ENCODE measurements around the gene NLK.
"Not testable (repeated sequence)": the region's sequence is repeated elsewhere in the genome, so short reads cannot be mapped to it uniquely, and the experiment has no call there.

The NLK gene

GRCh38 chr17:28042657-28042720 lies at the start of gene NLK:
TSS of gene NLK (plus strand) at chr17:28042677. CDS start at chr17:28042874, 197 bp downstream.
- DNase-seq, result no peak

GRCh38 chr17:27993161-27993695 lies 49.2 kb upstream of the NLK start:
- DNase-seq, result no peak

- no peak for DNase-seq
Measured at GRCh38 chr17:27993723-27994310, 48.7 kb upstream of the NLK start.

- DNase-seq, result no peak
Measured at GRCh38 chr17:27994586-27994985, 47.9 kb upstream of the NLK start.

GRCh38 chr17:27995554-27995953 lies 46.9 kb upstream of the NLK start:
- no peak for DNase-seq

- no peak for DNase-seq
Measured at GRCh38 chr17:27996202-27997043, 46.1 kb upstream of the NLK start.

- no peak for DNase-seq
Measured at GRCh38 chr17:27997044-27997401, 45.5 kb upstream of the NLK start.

GRCh38 chr17:27997522-27997921 lies 45.0 kb upstream of the NLK start:
- no peak for DNase-seq

GRCh38 chr17:28001149-28001548 lies 41.3 kb upstream of the NLK start:
- no peak for DNase-seq

- DNase-seq, result no peak
Measured at GRCh38 chr17:28004344-28004743, 38.1 kb upstream of the NLK start.

- DNase-seq, result not testable (repeated sequence)
Measured at GRCh38 chr17:28007925-28008324, 34.6 kb upstream of the NLK start.

GRCh38 chr17:28008513-28008912 lies 34.0 kb upstream of the NLK start:
- no peak for DNase-seq

- no peak for DNase-seq
Measured at GRCh38 chr17:28010406-28010805, 32.1 kb upstream of the NLK start.

- no peak for DNase-seq
Measured at GRCh38 chr17:28018439-28019070, 23.9 kb upstream of the NLK start.

- DNase-seq, result no peak
Measured at GRCh38 chr17:28020515-28020914, 22.0 kb upstream of the NLK start.

- DNase-seq, result no peak
Measured at GRCh38 chr17:28029044-28029443, 13.4 kb upstream of the NLK start.

- DNase-seq, result no peak
Measured at GRCh38 chr17:28030386-28030785, 12.1 kb upstream of the NLK start.

GRCh38 chr17:28031174-28031573 lies 11.3 kb upstream of the NLK start:
- no peak for DNase-seq

GRCh38 chr17:28033972-28034714 lies 8.3 kb upstream of the NLK start:
- no peak for DNase-seq

- DNase-seq, result not testable (repeated sequence)
Measured at GRCh38 chr17:28035452-28035851, 7.0 kb upstream of the NLK start.

GRCh38 chr17:28035884-28036283 lies 6.6 kb upstream of the NLK start:
- DNase-seq, result not testable (repeated sequence)

GRCh38 chr17:28038802-28039201 lies 3.7 kb upstream of the NLK start:
- no peak for DNase-seq

GRCh38 chr17:28039251-28039650 lies 3.2 kb upstream of the NLK start:
- no peak for DNase-seq

- DNase-seq, result no peak
Measured at GRCh38 chr17:28040406-28040805, 2.1 kb upstream of the NLK start.

Data from NK-92 treated with Interleukin-12 subunit alpha and Interleukin-12 subunit beta, amount 100 ng/mL, for 24 hours (cell line).